ENCODE results near the gene MFAP4. TPM values are rescaled to one million over a fixed set of nuclear protein-coding genes. Genes with fewer than 3 reads are reported as not detected.

MFAP4 gene, protein sequence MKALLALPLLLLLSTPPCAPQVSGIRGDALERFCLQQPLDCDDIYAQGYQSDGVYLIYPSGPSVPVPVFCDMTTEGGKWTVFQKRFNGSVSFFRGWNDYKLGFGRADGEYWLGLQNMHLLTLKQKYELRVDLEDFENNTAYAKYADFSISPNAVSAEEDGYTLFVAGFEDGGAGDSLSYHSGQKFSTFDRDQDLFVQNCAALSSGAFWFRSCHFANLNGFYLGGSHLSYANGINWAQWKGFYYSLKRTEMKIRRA
- 37.7 TPM for total RNA-seq (ENCODE audit: unreplicated experiment)
- long read RNA-seq, transcript MFAP4-201 (6 exons, 1,873 nt): major isoform, 41 of 47 reads
- long read RNA-seq, partial matches to known transcripts: 1 of 47 reads
- long read RNA-seq, other reads (novel, unspliced or antisense): 3 of 47 reads

DNA sequence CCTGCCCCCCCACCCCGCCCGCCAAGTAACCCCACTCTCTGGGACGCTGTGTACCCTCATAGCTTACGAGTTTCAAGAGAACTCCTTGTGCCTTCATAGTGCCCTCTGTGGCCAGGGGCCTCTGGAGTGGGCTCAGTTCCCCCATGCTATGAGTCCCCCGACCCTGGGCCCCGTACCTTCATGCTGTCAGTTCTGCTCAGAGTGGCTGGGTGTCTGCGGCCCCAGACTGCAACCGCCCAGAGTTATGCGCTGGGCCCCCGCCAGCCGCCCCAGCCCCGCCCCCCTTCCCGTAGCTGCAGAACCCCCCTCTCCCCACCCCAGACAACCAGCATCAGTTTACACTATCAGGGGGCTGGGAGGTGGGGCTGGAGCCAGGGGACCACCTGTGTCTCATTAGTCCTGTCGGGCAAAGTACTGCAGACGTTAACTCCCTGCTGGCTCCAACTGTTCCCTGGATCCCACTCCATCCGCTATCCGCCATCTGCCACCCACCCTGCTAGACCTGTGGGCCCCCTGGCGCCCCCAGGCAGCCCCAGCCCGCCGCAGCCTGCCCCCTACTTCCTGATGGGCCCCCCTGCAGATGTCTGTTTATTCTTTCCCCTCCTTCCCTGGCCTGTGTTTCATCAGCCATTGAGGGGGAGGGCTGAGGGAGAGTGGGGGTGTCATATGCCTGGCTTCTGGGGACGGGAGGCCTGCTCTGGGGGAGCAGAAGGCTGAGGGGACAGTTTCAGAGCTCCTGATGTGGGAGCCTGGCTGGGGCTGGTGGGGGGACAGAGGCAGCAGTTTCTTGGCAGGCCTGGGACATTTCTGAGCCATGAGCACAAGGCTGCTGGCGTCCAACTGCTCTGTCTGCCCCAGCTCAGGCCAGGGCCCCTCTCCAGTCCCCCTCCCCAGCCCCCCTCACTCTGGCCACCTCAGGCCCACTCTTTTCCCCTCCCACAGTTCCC is at the start of gene MFAP4:
TSS of gene MFAP4 (minus strand) at position 217 of the 947 bp plus-strand sequence. CDS start at position 182, 35 bp downstream.
- H3K36me3 Mint-ChIP-seq (ENCODE audit: unreplicated experiment): no peaks in the 10 kb centered on the region
- H3K27me3 Mint-ChIP-seq (ENCODE audit: unreplicated experiment): peaks cover 11% of the 10 kb centered on the region
- H3K9me3 Mint-ChIP-seq (ENCODE audit: unreplicated experiment): peaks cover 14% of the 10 kb centered on the region
- H3K27ac Mint-ChIP-seq (ENCODE audit: unreplicated experiment): peak within 1 kb of the TSS; percentile 96
- TF ChIP-seq, protein P1, sequence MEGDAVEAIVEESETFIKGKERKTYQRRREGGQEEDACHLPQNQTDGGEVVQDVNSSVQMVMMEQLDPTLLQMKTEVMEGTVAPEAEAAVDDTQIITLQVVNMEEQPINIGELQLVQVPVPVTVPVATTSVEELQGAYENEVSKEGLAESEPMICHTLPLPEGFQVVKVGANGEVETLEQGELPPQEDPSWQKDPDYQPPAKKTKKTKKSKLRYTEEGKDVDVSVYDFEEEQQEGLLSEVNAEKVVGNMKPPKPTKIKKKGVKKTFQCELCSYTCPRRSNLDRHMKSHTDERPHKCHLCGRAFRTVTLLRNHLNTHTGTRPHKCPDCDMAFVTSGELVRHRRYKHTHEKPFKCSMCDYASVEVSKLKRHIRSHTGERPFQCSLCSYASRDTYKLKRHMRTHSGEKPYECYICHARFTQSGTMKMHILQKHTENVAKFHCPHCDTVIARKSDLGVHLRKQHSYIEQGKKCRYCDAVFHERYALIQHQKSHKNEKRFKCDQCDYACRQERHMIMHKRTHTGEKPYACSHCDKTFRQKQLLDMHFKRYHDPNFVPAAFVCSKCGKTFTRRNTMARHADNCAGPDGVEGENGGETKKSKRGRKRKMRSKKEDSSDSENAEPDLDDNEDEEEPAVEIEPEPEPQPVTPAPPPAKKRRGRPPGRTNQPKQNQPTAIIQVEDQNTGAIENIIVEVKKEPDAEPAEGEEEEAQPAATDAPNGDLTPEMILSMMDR (IDR thresholded peaks at IDR 0.05; ENCODE audit: partially characterized antibody, unreplicated experiment): no peak
- peak; percentile 74 for DNase-seq
- peaks cover 27% of the 10 kb centered on the region for H3K4me1 Mint-ChIP-seq (ENCODE audit: low read depth, unreplicated experiment)
- peak within 1 kb of the TSS; percentile 78 for H3K4me3 Mint-ChIP-seq (ENCODE audit: unreplicated experiment)

DNA sequence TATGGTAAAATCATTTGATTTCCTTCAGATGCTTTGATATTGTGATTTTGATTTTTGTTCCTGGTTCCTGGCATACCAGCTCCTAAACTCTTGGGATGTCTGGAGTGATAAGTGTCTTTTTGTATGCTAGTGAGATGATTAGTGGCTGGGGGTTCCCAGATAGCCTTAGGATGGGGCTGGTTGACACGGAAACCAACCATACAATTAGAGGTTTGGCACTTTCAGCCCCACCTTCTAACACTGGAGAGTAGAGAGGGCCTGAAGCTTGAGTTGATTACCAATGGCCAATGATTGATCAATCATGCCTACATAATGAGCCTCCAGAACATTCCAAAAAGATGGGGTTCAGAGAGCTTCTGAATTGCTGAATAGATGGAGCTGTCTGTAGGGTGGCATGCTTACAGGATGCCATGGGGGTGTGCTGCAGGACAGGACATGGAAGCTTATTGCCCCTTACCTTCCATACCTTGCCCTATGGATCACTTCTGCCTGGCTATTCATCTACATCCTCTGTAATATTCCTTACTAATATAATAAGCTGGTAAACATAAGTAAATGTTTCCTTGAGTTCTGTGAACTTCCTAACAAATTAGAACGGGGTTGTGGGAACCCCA is 46.8 kb upstream of the MFAP4 start:
- Mint-ChIP-seq H3K4me3 (ENCODE audit: unreplicated experiment) (no peak overlapping the region), H3K9me3 (ENCODE audit: unreplicated experiment) (peaks cover 2% of the 10 kb centered on the region), H3K4me1 (ENCODE audit: low read depth, unreplicated experiment) (peaks cover 3% of the 10 kb centered on the region), H3K36me3 (ENCODE audit: unreplicated experiment) (no peaks in the 10 kb centered on the region), H3K27me3 (ENCODE audit: unreplicated experiment) (no peaks in the 10 kb centered on the region), H3K27ac (ENCODE audit: unreplicated experiment) (no peak overlapping the region)
- TF ChIP-seq, protein P1 (IDR thresholded peaks at IDR 0.05; ENCODE audit: partially characterized antibody, unreplicated experiment): no peak
- no peak for DNase-seq

DNA sequence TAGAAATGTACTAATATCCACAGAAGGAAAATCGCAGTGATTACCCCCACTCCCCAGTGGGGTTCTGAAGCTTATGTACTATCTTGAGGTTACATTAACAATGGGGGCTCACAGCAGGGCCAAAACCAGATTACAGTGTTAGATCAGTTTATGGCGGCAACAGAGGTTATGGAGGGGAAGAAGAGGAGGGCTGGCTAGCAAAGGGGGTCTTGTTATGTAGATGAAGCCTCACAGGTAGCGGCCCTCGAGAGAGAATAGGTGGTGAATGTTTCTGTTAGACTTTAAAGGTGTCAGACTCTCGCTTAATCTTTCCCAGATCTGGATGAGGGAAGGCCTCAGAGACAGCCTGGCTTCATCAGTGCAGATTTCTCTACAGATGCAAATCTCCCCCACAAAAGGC is 46.3 kb upstream of the MFAP4 start:
- H3K27me3 Mint-ChIP-seq (ENCODE audit: unreplicated experiment): no peaks in the 10 kb centered on the region
- no peaks in the 10 kb centered on the region for H3K36me3 Mint-ChIP-seq (ENCODE audit: unreplicated experiment)
- no peak overlapping the region for H3K4me3 Mint-ChIP-seq (ENCODE audit: unreplicated experiment)
- TF ChIP-seq, protein P1 (IDR thresholded peaks at IDR 0.05; ENCODE audit: partially characterized antibody, unreplicated experiment): no peak
- no peak for DNase-seq
- H3K9me3 Mint-ChIP-seq (ENCODE audit: unreplicated experiment): peaks cover 2% of the 10 kb centered on the region
- no peak overlapping the region for H3K27ac Mint-ChIP-seq (ENCODE audit: unreplicated experiment)
- peaks cover 3% of the 10 kb centered on the region for H3K4me1 Mint-ChIP-seq (ENCODE audit: low read depth, unreplicated experiment)

DNA sequence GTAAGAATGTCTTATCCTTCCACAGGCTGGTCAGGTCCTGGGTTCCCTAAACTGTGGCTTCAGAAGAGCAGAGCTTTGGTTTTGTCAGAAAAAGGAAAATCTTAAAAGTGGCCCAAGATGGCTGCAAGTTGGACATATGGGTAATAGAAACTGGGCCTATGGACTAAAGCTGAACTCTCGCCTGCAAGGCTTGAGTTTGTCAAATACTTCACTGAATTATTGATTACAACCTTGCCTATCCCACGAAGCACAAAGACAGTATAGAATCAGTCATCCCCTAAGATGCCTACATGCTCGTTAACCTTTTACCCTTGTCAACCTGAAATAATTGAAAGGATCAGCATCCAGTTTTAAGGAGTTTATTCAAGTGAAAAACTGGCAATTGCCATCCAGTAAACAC is 44.7 kb upstream of the MFAP4 start:
- Mint-ChIP-seq H3K4me1 (ENCODE audit: low read depth, unreplicated experiment) (peaks cover 3% of the 10 kb centered on the region), H3K4me3 (ENCODE audit: unreplicated experiment) (no peak overlapping the region), H3K27me3 (ENCODE audit: unreplicated experiment) (no peaks in the 10 kb centered on the region), H3K36me3 (ENCODE audit: unreplicated experiment) (no peaks in the 10 kb centered on the region), H3K9me3 (ENCODE audit: unreplicated experiment) (peaks cover 2% of the 10 kb centered on the region), H3K27ac (ENCODE audit: unreplicated experiment) (no peak overlapping the region)
- DNase-seq: no peak
- TF ChIP-seq, protein P1 (IDR thresholded peaks at IDR 0.05; ENCODE audit: partially characterized antibody, unreplicated experiment): no peak

Measured in glutamatergic neuron (in vitro differentiated cells).